Tibial artery (tissue), 4 donors: ENCODE results near the gene CREB3L2.
A peak's percentile ranks its signal among the peaks of the same experiment; 100 is the strongest.

Source experiments
- DNase-seq, 2 donors: peaks; one replicate each; pipeline ENCODE4 v3.0.0-alpha.2; 2019
- H3K27ac ChIP-seq, 2 donors: fragments of 200-600 bp; sonication (generic) in 1 of 2; 1 replicate in 1 of 2; 2 replicates in 1 of 2; pipeline ENCODE4 v1.5.1; 2018 to 2019; ENCODE audit warnings: mild to moderate bottlenecking in 1 of 2
- H3K27me3 ChIP-seq, 2 donors: fragments of 200-600 bp; sonication (generic) in 1 of 2; one replicate each; pipeline versions ENCODE4 v1.5.1 to v1.6.0; 2016 to 2019
- H3K36me3 ChIP-seq, 3 donors: fragments of 200-600 bp; sonication (generic) in 2 of 3; one replicate each; pipeline ENCODE4 v1.5.1; 2016 to 2019; ENCODE audit warnings: mild to moderate bottlenecking in 2 of 3
- H3K4me1 ChIP-seq, 4 donors: fragments of 200-600 bp; sonication (generic) in 2 of 4; 1 replicate in 3 of 4; 2 replicates in 1 of 4; pipeline ENCODE4 v1.5.1; 2016 to 2019
- H3K4me3 ChIP-seq, 2 donors: fragments of 200-600 bp; sonication (generic) in 1 of 2; 1 replicate in 1 of 2; 2 replicates in 1 of 2; pipeline ENCODE4 v1.5.1; 2018 to 2019; ENCODE audit warnings: mild to moderate bottlenecking in 2 of 2
- H3K9me3 ChIP-seq, 3 donors: fragments of 200-600 bp; sonication (generic) in 1 of 3; one replicate each; pipeline ENCODE4 v1.5.1; 2016 to 2019
- intact Hi-C: fragments of 100-400 bp; cut with DNase I; formaldehyde crosslinking; loops from one replicate; pipeline ENCODE4 v1.15.0; 2023; ENCODE audit warnings: low total_unique reads
- TF ChIP-seq, protein P1 (sequence below), 2 experiments: fragments of 200-600 bp in 1 of 2; fragments of 450-650 bp in 1 of 2; IDR thresholded peaks; one replicate each; pipeline ENCODE4 v1.5.1; 2017 to 2019; ENCODE audit warnings: antibody characterized with exemption in 2 of 2, mild to moderate bottlenecking in 1 of 2, moderate library complexity in 1 of 2

CREB3L2 gene

DNA sequence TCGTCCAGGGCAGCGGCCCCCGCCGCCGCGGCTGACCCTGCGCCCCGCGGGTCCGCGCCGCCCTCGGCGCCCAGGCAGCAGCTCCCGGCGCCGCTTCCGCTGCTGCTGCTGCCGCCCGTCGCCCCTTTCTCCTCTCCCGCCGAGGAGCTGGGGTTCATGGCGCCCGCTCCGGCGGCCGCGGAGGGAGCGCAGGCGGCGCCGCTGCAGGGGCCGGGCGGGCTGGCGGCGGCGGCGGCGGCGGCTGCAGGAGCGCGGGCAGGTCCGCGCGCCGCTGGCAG, 155.4 kb downstream of the CREB3L2 start:
- peaks cover 0 to 15% of the 10 kb centered on the region in 2 donors for H3K27me3 ChIP-seq

DNA sequence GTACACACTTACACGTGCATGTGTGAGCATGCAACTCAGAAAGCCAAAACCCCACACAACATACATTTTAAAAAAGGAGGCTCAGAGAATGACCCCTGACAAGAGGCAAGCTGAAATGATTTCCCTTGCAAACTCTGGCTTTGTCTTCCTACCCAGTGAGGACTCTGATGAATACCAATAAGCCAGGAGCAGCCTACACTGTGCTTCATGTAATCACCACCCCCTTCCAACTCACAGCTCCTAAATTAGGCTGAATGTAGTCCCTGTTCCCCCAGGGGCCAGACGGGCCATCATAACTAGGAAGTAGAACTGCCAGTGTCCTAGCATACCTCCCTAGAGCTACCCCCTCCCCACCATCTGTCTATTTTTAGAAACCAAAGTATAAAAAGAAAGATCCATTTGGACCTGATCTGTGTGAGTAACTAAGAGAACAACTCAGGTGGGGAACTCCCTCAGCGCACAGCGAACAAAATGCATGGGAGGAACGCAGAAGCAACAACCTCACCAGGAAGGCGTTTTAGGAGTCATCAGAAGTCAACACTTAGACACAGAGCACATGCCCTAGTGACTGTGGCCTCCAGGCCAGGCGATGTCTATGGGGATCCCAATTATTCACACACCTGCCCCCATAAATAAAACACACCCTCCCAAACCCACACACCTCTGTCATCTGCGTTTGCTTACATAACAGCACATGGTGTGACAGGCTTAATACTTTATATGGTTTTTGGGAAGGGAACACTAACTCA, 157.0 kb downstream of the CREB3L2 start:
- intact Hi-C loops = no loop called here
- peaks cover 0 to 15% of the 10 kb centered on the region in 2 donors for H3K27me3 ChIP-seq

More for the DNA sequence above, 155.4 kb downstream of the CREB3L2 start:
- H3K4me3 ChIP-seq = peak overlapping the region; percentile 52 to 56
- intact Hi-C loops = no loop called here
- TF ChIP-seq, protein P1, sequence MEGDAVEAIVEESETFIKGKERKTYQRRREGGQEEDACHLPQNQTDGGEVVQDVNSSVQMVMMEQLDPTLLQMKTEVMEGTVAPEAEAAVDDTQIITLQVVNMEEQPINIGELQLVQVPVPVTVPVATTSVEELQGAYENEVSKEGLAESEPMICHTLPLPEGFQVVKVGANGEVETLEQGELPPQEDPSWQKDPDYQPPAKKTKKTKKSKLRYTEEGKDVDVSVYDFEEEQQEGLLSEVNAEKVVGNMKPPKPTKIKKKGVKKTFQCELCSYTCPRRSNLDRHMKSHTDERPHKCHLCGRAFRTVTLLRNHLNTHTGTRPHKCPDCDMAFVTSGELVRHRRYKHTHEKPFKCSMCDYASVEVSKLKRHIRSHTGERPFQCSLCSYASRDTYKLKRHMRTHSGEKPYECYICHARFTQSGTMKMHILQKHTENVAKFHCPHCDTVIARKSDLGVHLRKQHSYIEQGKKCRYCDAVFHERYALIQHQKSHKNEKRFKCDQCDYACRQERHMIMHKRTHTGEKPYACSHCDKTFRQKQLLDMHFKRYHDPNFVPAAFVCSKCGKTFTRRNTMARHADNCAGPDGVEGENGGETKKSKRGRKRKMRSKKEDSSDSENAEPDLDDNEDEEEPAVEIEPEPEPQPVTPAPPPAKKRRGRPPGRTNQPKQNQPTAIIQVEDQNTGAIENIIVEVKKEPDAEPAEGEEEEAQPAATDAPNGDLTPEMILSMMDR (IDR thresholded peaks at IDR 0.05) = no peak
- H3K4me1 ChIP-seq = peaks cover 0 to 17% (median 11%) of the 10 kb centered on the region in 4 donors
- H3K36me3 ChIP-seq = no peaks in the 10 kb centered on the region
- H3K9me3 ChIP-seq = no peaks in the 10 kb centered on the region
- DNase-seq = no peak
- H3K27ac ChIP-seq = no peak overlapping the region

DNA sequence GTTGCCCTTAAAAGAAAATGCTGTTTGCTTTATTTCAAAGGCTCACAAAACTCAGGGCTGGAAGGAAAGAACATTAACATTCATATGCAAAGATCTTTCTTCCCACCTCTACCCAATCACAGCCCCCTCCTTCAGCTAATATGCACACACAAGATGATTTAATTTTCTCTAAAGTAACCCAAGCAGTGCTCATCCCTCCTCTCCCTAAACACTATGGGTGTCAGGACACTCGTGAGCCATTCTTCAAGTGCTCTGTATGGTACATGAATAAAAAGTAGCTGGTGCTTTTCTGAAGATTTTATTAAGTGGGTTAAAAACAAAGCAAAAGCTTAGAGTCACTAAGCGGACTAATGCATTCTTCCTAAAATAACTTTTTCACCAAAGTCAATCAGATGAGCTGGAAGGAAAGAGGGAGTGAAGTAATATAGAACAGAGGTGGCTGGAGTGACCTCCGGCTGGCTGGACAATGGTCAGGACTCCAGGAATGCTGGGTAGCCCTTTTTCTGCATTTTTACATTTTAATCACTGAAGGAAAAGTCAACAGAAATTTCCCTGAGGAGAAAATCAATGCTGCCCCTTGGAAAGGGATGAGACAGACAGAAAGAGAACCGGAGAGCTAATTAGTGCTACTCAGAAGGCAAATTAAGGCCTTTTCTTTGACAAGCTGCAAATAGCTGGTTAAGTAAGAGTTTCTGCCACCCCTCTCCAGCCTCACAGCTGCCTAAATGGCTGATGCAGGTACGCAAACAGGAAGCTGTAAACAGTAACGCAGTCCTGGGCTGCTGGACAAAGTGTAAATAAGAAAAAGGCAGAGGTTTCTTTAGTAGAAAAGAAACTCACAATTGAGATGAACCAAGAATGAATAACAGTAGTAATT, 161.7 kb downstream of the CREB3L2 start:
- TF ChIP-seq, protein P1 (IDR thresholded peaks at IDR 0.05) = no peak
- intact Hi-C loops = no loop called here
- Histone ChIP-seq H3K9me3 (no peaks in the 10 kb centered on the region), H3K4me3 (no peak overlapping the region), H3K4me1 (peaks cover 0 to 22% (median 8%) of the 10 kb centered on the region in 4 donors), H3K36me3 (no peaks in the 10 kb centered on the region), H3K27me3 (peaks cover 0 to 2% of the 10 kb centered on the region in 2 donors), H3K27ac (no peak overlapping the region)
- no peak for DNase-seq

More for the DNA sequence above, 157.0 kb downstream of the CREB3L2 start:
- H3K9me3 ChIP-seq = no peaks in the 10 kb centered on the region
- peaks cover 0 to 17% (median 11%) of the 10 kb centered on the region in 4 donors for H3K4me1 ChIP-seq
- H3K4me3 ChIP-seq = no peak overlapping the region
- no peaks in the 10 kb centered on the region for H3K36me3 ChIP-seq
- DNase-seq = no peak
- no peak overlapping the region for H3K27ac ChIP-seq
- TF ChIP-seq, protein P1 (IDR thresholded peaks at IDR 0.05) = no peak

DNA sequence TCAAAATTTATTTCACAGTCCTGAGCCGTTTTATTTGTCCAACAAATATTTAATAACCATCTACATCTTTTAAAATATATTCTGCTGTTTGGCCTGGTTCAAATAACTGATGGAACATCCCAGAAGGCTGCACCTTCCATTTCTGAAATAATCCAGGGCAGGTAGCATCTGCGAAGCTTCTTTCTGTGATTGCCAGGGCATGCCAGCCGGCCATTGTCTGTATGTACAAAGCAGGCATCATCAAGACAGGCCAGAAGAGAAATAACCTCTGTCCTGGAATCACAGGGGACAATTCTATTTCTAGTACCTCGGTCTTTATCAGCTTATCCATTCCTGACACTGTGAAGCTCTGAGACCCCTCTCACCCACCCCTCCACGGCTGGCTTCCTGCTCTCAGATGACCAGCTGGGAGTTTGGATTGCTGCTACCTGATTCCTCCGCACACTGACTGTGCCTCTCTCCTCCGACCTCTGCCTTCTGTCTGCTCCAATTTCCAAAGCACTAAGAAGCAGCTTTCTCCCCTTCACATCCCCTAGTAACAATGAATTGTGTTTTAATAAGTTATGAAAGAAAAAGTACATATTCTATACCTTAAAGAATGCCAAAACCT, 163.1 kb downstream of the CREB3L2 start:
- intact Hi-C loops = no loop called here
- Histone ChIP-seq H3K36me3 (no peaks in the 10 kb centered on the region), H3K9me3 (no peaks in the 10 kb centered on the region), H3K27ac (no peak overlapping the region), H3K27me3 (no peaks in the 10 kb centered on the region), H3K4me3 (no peak overlapping the region), H3K4me1 (peaks cover 0 to 35% (median 8%) of the 10 kb centered on the region in 4 donors)
- TF ChIP-seq, protein P1 (IDR thresholded peaks at IDR 0.05) = no peak
- no peak for DNase-seq

DNA sequence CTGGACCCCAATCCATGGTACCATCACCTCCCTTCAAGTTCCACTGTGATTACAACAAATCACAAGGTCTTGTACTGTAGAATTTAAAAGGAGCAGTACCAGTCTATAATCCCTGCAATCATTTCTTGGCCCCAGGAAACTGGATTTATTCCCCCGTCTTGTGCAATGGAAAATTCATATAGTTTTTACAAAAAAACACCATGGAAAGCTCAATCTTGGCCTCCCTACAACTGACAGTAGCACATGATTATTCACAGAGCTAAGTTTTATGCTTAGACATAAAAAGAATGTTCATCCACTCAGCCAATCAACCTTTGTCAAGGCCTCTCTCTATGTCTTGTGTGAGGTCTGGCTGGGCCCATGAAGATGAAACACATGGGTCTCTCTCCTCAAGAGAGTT, 165.3 kb downstream of the CREB3L2 start:
- TF ChIP-seq, protein P1 (IDR thresholded peaks at IDR 0.05) = no peak
- Histone ChIP-seq H3K27me3 (no peaks in the 10 kb centered on the region), H3K36me3 (no peaks in the 10 kb centered on the region), H3K4me3 (no peak overlapping the region), H3K4me1 (peaks cover 0 to 35% (median 8%) of the 10 kb centered on the region in 4 donors), H3K27ac (peak overlapping the region; percentile 55 to 64), H3K9me3 (peaks cover 0 to 6% (median 0%) of the 10 kb centered on the region in 3 donors)
- intact Hi-C loops = no loop called here
- no peak for DNase-seq
